Body of pancreas (tissue), 4 donors: Measurements from ENCODE around the gene DNAAF9.

Experiments
- CTCF ChIP-seq, 7 experiments: fragments of 450-650 bp in 4 of 7; fragments of 200-600 bp in 3 of 7; sonication (generic) in 3 of 7; IDR thresholded peaks; one replicate each; pipeline ENCODE4 v1.5.1; 2016 to 2019; ENCODE audit warnings: antibody characterized with exemption in 7 of 7
- POLR2A ChIP-seq, 3 donors: fragments of 450-650 bp; IDR thresholded peaks; one replicate each; pipeline ENCODE4 v1.6.1; 2016; ENCODE audit warnings: antibody characterized with exemption in 3 of 3, mild to moderate bottlenecking in 2 of 3

- no peak for TF ChIP-seq POLR2A (IDR thresholded peaks at IDR 0.05)
- no peak for TF ChIP-seq CTCF (IDR thresholded peaks at IDR 0.05)
Measured at GRCh38 chr20:3410464-3410863, 3.0 kb upstream of the DNAAF9 start.
